Liver (tissue), 3 donors: ENCODE data around the gene IFT27.

Source experiments
- JUND ChIP-seq, 2 donors: IDR thresholded peaks; 2 replicates each; pipeline ENCODE4 v1.6.1; 2016; ENCODE audit warnings: antibody characterized with exemption in 2 of 2
- RAD21 ChIP-seq, 2 donors: IDR thresholded peaks; 2 replicates each; pipeline ENCODE4 v1.6.1; 2016; ENCODE audit warnings: antibody characterized with exemption in 2 of 2, mild to moderate bottlenecking in 2 of 2
- SP1 ChIP-seq: IDR thresholded peaks from 2 replicates; pipeline ENCODE4 v1.6.1; 2018; ENCODE audit warnings: antibody characterized with exemption, mild to moderate bottlenecking
- TAF1 ChIP-seq: conservative IDR thresholded peaks from 2 replicates; pipeline ENCODE4 v1.6.1; 2016; ENCODE audit warnings: antibody characterized with exemption, mild to moderate bottlenecking
- YY1 ChIP-seq: IDR thresholded peaks from 2 replicates; pipeline ENCODE4 v1.6.1; 2016; ENCODE audit warnings: antibody characterized with exemption, mild to moderate bottlenecking
- TF ChIP-seq, protein P1 (sequence below): fragments of 150-350 bp; IDR thresholded peaks from 2 replicates; pipeline ENCODE4 v1.5.1; 2017; ENCODE audit warnings: improper control_type of control experiment, low read depth, low read length; ENCODE audit not compliant: missing input control
- TF ChIP-seq, protein P2 (sequence below): IDR thresholded peaks from 2 replicates; pipeline ENCODE4 v1.6.1; 2016; ENCODE audit warnings: antibody characterized with exemption, mild to moderate bottlenecking
- TF ChIP-seq, protein P3 (sequence below): IDR thresholded peaks from 2 replicates; pipeline ENCODE4 v1.6.1; 2016; ENCODE audit warnings: antibody characterized with exemption
- TF ChIP-seq, protein P4 (sequence below): IDR thresholded peaks from 2 replicates; pipeline ENCODE4 v1.6.1; 2016; ENCODE audit warnings: antibody characterized with exemption
- TF ChIP-seq, protein P5 (sequence below): IDR thresholded peaks from 2 replicates; pipeline ENCODE4 v1.6.1; 2016; ENCODE audit warnings: antibody characterized with exemption
- donor health status: healthy.
- donor health status: healthy.

DNA sequence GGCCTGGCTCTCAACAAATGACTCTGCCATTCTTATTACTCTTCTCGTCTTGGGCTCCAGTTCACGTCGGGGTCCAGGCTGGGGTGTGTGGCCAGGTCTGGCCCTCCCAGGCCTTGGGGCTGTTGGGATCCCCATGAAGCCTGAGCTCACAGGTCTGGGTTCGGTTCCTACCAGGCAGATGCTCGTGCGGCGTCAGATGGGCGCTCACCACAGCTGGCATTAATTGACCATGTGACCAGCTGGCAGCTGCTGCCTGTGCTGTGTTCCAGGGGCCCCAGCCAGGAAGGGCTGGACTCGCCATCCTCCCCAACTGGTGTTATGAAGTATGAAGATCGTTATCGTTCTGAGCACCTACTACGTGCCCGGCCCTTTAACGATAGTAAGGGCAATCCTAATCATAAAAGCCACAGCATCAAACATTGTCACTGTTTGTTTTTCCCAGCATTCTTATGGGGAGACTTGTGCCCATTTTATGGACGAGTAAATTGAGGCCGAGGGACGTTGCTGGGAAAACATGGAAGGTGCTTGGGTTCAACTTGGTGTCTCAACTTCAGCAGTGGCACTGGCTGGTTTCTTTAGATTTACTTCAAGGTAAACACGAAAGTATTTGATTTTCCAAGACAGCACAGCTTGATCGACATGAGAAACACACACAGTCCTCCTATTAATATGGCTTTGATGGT lies 45.6 kb downstream of the IFT27 start:
- TF ChIP-seq, protein P1, sequence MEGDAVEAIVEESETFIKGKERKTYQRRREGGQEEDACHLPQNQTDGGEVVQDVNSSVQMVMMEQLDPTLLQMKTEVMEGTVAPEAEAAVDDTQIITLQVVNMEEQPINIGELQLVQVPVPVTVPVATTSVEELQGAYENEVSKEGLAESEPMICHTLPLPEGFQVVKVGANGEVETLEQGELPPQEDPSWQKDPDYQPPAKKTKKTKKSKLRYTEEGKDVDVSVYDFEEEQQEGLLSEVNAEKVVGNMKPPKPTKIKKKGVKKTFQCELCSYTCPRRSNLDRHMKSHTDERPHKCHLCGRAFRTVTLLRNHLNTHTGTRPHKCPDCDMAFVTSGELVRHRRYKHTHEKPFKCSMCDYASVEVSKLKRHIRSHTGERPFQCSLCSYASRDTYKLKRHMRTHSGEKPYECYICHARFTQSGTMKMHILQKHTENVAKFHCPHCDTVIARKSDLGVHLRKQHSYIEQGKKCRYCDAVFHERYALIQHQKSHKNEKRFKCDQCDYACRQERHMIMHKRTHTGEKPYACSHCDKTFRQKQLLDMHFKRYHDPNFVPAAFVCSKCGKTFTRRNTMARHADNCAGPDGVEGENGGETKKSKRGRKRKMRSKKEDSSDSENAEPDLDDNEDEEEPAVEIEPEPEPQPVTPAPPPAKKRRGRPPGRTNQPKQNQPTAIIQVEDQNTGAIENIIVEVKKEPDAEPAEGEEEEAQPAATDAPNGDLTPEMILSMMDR = no peak
- TF ChIP-seq, protein P2, sequence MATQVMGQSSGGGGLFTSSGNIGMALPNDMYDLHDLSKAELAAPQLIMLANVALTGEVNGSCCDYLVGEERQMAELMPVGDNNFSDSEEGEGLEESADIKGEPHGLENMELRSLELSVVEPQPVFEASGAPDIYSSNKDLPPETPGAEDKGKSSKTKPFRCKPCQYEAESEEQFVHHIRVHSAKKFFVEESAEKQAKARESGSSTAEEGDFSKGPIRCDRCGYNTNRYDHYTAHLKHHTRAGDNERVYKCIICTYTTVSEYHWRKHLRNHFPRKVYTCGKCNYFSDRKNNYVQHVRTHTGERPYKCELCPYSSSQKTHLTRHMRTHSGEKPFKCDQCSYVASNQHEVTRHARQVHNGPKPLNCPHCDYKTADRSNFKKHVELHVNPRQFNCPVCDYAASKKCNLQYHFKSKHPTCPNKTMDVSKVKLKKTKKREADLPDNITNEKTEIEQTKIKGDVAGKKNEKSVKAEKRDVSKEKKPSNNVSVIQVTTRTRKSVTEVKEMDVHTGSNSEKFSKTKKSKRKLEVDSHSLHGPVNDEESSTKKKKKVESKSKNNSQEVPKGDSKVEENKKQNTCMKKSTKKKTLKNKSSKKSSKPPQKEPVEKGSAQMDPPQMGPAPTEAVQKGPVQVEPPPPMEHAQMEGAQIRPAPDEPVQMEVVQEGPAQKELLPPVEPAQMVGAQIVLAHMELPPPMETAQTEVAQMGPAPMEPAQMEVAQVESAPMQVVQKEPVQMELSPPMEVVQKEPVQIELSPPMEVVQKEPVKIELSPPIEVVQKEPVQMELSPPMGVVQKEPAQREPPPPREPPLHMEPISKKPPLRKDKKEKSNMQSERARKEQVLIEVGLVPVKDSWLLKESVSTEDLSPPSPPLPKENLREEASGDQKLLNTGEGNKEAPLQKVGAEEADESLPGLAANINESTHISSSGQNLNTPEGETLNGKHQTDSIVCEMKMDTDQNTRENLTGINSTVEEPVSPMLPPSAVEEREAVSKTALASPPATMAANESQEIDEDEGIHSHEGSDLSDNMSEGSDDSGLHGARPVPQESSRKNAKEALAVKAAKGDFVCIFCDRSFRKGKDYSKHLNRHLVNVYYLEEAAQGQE = no peak
- TF ChIP-seq, protein P3, sequence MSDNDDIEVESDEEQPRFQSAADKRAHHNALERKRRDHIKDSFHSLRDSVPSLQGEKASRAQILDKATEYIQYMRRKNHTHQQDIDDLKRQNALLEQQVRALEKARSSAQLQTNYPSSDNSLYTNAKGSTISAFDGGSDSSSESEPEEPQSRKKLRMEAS = no peak
- no peak for TF ChIP-seq SP1
- TF ChIP-seq JUND (IDR thresholded peaks at IDR 0.05) = no peak
- no peak for TF ChIP-seq RAD21 (IDR thresholded peaks at IDR 0.05)
- TF ChIP-seq, protein P4, sequence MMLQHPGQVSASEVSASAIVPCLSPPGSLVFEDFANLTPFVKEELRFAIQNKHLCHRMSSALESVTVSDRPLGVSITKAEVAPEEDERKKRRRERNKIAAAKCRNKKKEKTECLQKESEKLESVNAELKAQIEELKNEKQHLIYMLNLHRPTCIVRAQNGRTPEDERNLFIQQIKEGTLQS = no peak
- no peak for TF ChIP-seq YY1
- TF ChIP-seq, protein P5, sequence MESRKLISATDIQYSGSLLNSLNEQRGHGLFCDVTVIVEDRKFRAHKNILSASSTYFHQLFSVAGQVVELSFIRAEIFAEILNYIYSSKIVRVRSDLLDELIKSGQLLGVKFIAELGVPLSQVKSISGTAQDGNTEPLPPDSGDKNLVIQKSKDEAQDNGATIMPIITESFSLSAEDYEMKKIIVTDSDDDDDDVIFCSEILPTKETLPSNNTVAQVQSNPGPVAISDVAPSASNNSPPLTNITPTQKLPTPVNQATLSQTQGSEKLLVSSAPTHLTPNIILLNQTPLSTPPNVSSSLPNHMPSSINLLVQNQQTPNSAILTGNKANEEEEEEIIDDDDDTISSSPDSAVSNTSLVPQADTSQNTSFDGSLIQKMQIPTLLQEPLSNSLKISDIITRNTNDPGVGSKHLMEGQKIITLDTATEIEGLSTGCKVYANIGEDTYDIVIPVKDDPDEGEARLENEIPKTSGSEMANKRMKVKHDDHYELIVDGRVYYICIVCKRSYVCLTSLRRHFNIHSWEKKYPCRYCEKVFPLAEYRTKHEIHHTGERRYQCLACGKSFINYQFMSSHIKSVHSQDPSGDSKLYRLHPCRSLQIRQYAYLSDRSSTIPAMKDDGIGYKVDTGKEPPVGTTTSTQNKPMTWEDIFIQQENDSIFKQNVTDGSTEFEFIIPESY = no peak
- no peak for TF ChIP-seq TAF1
